ENCODE measurements around the gene MFSD11. TPM values are rescaled to one million over a fixed set of nuclear protein-coding genes. Genes with fewer than 3 reads are reported as not detected.
"Not testable (repeated sequence)": the region's sequence is repeated elsewhere in the genome, so short reads cannot be mapped to it uniquely, and the experiment has no call there.

MFSD11 gene
- total RNA-seq, 6 donors from 2014 or later, result 23.9 to 49.2 (median 34.4) TPM

DNA sequence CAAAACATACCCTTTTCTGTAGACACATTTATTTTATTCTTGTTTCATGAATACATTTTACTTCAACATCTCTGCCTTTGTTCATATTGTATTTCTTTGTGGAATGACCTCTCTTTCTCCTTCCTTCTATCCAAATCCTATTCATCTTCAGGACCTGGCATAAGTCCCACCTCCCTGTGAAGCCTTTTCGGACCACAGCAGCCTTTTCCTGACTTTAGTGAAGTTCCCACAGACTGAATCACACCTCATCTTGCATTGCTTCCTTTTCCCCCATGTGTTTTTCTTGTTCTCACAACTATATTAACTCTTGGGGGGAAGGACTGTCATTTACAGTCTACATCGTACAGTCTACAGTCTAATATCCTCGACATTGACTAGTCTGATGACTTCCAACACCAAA is 58.2 kb downstream of the MFSD11 start:
- H3K9me3 ChIP-seq, result no peaks in the 10 kb centered on the region
- H3K27ac ChIP-seq, result no peak overlapping the region
- TF ChIP-seq POLR2A (IDR thresholded peaks at IDR 0.05), result no peak
- TF ChIP-seq CTCF (IDR thresholded peaks at IDR 0.05), result no peak
- no peak for TF ChIP-seq EP300 (IDR thresholded peaks at IDR 0.05)
- no peak for TF ChIP-seq POLR2AphosphoS5 (IDR thresholded peaks at IDR 0.05)
- ATAC-seq (ENCODE audit: low FRiP score in 2 of 2) (no peak), DNase-seq (no peak)
- WGBS, 2 donors, result 83 to 86% methylated on average over 3 of the region's 3 CpGs
- no peaks in the 10 kb centered on the region for H3K36me3 ChIP-seq
- no peaks in the 10 kb centered on the region for H3K27me3 ChIP-seq
- H3K4me3 ChIP-seq, result no peak overlapping the region
- peaks cover 0 to 6% (median 5%) of the 10 kb centered on the region in 4 donors for H3K4me1 ChIP-seq

DNA sequence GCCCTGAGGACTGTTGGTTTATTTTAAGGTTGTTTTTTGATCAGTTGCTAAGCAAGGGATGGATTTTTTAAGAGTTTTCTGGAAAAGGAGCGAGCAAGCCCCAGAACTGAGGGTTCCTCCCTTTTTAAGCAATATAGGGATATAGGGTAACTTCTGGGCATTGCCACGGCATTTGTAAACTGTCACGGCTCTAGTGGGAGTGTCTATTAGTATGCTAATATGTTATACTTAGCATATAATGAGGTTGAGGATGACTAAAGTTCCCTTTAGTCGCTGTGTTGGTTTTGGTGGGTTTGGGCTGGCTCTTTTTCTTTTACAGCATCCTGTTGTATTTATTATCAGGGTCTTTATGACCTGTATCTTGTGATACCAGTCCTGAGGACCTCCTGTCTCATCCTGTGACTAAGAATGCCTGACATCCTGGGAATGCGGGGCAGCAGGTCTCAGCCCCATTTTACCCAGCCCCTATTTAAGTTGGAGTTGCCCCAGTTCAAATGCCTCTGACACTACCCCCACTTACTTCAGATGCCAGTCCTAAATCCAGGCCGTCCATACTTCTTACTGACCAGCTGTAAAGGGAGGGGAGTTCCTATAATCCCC is 59.4 kb downstream of the MFSD11 start:
- no peak overlapping the region for H3K4me3 ChIP-seq
- H3K27ac ChIP-seq, result no peak overlapping the region
- WGBS, 2 donors, result 67 to 88% methylated on average over 6 of the region's 6 CpGs
- no peaks in the 10 kb centered on the region for H3K4me1 ChIP-seq
- DNase-seq (no peak), ATAC-seq (ENCODE audit: low FRiP score in 2 of 2) (no peak)
- H3K36me3 ChIP-seq, result no peaks in the 10 kb centered on the region
- H3K9me3 ChIP-seq, result no peaks in the 10 kb centered on the region
- no peaks in the 10 kb centered on the region for H3K27me3 ChIP-seq
- no peak for TF ChIP-seq CTCF (IDR thresholded peaks at IDR 0.05)
- TF ChIP-seq POLR2A (IDR thresholded peaks at IDR 0.05), result no peak
- no peak for TF ChIP-seq POLR2AphosphoS5 (IDR thresholded peaks at IDR 0.05)
- no peak for TF ChIP-seq EP300 (IDR thresholded peaks at IDR 0.05)

DNA sequence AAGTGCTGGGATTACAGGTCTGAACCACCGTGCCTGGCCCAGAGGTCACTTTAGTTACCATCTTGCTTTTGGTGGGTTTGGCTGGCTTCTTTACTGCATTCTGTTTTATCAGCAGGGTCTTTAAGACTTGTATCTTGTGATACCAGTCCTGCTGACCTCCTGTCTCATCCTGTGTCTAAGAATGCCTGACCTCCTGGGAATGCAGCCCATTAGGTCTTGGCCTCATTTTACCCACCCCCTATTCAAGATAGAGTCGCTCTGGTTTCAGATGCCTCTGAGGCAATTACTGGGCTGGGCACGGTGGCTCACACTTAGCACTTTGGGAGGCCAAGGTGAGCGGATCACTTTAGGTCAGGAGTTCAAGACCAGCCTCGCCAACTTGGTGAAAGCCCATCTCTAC is 63.8 kb downstream of the MFSD11 start:
- Histone ChIP-seq H3K27ac (no peak overlapping the region), H3K27me3 (no peaks in the 10 kb centered on the region), H3K4me1 (no peaks in the 10 kb centered on the region), H3K9me3 (no peaks in the 10 kb centered on the region), H3K36me3 (no peaks in the 10 kb centered on the region), H3K4me3 (no peak overlapping the region)
- DNase-seq, result no peak
- TF ChIP-seq POLR2AphosphoS5 (IDR thresholded peaks at IDR 0.05), result no peak
- TF ChIP-seq POLR2A (IDR thresholded peaks at IDR 0.05), result no peak
- TF ChIP-seq CTCF (IDR thresholded peaks at IDR 0.05), result no peak
- no peak for TF ChIP-seq EP300 (IDR thresholded peaks at IDR 0.05)
- 88 to 94% methylated on average over 5 of the region's 5 CpGs for WGBS, 2 donors
- no peak for ATAC-seq (ENCODE audit: low FRiP score in 2 of 2)

- Histone ChIP-seq H3K36me3 (no peaks in the 10 kb centered on the region), H3K27me3 (no peaks in the 10 kb centered on the region), H3K4me1 (no peaks in the 10 kb centered on the region), H3K27ac (no peak overlapping the region), H3K9me3 (no peaks in the 10 kb centered on the region), H3K4me3 (no peak overlapping the region)
- no peak for ATAC-seq (ENCODE audit: low FRiP score in 2 of 2)
- no peak for DNase-seq
- 75 to 84% methylated on average over 9 of the region's 9 CpGs for WGBS, 2 donors
- TF ChIP-seq POLR2AphosphoS5 (IDR thresholded peaks at IDR 0.05), result no peak
- no peak for TF ChIP-seq CTCF (IDR thresholded peaks at IDR 0.05)
- TF ChIP-seq EP300 (IDR thresholded peaks at IDR 0.05), result no peak
- TF ChIP-seq POLR2A (IDR thresholded peaks at IDR 0.05), result no peak
Observed at GRCh38 chr17:76805319-76805718, 67.4 kb downstream of the MFSD11 start.

DNA sequence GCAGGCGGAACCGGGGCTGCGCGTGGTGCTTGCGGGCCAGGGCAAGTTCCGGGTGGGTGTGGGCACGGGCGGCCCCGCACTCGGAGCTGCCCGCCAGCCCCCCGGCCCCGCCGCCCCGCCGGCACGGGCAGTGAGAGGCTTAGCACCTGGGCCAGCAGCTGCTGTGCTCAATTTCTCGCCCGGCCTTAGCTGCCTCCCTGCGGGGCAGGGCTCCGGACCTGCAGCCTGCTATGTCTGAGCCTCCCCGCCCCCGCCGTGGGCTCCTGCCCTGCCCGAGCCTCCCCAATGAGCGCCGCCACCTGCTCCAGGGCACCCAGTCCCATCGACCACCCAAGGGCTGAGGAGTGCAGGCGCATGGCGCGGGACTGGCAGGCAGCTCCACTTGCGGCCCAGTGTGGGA is 68.2 kb downstream of the MFSD11 start:
- not testable (repeated sequence) for H3K9me3 ChIP-seq; H3K4me3 ChIP-seq; H3K4me1 ChIP-seq; H3K36me3 ChIP-seq; H3K27me3 ChIP-seq; ATAC-seq (ENCODE audit: low FRiP score in 2 of 2); H3K27ac ChIP-seq
- DNase-seq, result peak in 1 of 2 donors; percentile 75
- 94 to 100% methylated on average over 13 to 24 of the region's 32 CpGs for WGBS, 2 donors

- H3K36me3 ChIP-seq; ATAC-seq (ENCODE audit: low FRiP score in 2 of 2); H3K4me1 ChIP-seq; H3K4me3 ChIP-seq; H3K9me3 ChIP-seq; DNase-seq; H3K27ac ChIP-seq; H3K27me3 ChIP-seq: not testable (repeated sequence)
- 89 to 90% methylated on average over 4 of the region's 4 CpGs for WGBS, 2 donors
Observed at GRCh38 chr17:76806767-76807166, 68.8 kb downstream of the MFSD11 start.

All from upper lobe of left lung (tissue), 6 donors.